NK-92 (cell line): ENCODE data around the gene CCNK.

Source experiments
- DNase-seq: peaks from one replicate; lab custom pipeline; 2025; ENCODE audit not compliant: unreplicated experiment; lab: John Stamatoyannopoulos, UW

Gene CCNK

DNA sequence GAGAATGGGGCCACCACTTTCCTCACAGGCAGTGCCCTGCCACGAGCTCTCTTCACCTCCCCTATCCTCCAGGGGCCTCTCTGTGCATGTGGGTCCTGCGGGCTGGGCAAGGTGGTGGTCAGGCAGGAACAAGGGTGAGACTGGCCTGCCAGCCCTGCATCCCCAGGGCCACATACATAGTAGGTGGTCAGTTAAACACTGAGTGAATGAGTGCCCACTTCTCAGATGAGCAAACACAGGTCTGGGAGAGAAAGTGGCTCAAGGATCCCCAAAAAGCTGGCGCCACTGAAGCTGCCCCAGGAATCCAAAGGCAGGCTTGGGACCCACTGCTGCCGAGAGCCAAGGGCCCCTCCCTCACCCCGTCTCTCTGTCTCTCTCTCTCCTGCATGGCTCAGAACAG is 51.1 kb downstream of the CCNK start:
- DNase-seq: no peak

DNA sequence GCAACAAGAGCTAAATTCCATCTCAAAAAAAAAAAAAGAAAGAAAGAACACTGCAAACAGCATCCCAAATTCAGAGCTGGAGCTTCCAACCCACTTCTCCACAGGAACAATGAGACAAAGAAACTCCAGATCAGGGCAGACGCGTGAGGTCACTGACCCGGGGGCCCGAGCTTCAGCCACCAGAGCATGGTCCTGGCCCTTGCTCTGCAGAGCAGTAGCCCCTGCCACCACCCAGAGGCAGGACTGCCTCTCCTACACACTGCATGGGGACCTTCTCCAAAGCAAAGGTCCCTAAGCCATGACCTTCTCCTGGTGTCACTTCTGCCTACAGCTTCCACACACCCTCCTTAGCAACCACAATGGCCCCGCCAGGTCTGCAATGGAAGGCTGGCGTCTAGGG is 53.1 kb downstream of the CCNK start:
- DNase-seq: no peak

- no peak for DNase-seq
Observed at GRCh38 chr14:99534863-99535262, 53.7 kb downstream of the CCNK start.

GRCh38 chr14:99535448-99535847 is 54.2 kb downstream of the CCNK start:
- no peak for DNase-seq

DNA sequence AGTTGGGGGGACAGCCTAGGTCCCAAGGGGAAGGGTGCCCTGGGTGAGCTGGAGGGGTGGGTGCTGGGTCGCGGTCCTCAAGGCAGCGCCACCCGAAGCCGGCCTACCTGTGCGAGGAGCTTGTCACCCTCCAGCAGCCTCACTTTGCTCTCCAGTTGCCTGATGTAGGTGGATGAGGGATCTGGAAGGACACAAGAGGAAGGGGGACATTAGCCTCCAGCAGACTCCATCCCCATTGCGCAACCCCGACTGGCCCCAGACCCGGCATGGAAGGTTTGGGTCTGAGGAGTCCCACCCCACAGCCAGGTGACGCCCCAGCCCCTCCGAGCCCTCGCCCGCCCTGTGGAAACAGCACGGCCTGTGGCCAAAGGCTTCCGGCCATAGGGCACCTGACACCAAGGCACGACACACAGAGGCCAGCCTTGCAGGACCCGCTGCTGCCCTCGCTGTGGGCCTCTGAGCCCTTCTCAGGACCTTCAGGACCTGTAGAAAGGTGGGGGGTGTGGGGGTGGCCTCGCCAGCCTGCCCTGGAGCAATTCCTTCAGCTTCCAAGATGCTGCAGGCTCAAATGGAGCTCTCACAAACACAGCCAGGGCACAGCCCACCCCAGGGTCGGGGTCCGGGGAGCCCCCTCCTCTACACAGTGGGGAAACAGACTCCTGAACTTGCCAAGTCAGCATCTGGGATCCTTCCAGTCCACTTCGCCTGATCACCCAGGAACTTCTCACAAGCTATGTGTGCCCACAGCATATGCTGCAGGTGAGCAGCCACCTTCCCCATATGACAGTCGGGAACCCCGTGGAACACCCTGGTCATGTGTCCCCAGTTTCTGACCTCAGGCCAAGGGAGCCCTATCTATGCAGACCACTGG is 54.9 kb downstream of the CCNK start:
- DNase-seq: no peak

DNA sequence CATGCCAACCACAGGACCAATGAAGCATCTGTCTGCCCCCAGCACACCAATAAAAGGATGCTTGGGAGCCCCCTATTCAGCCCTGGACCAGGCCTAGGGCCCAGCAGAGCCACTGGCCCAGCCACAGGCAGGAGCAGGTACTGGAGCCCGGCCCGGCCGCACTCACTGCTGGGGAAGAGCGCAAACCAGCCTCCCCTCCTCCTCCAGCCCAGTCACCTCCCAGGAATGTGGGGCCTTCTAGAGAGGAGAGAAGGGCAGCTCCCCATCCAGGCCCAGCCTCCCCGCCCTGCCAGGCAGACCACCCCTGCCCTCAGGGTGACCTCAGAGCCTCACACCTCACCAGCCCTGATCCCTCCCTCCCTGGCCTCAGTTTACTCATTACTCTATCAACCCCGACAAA is 56.2 kb downstream of the CCNK start:
- DNase-seq: no peak

GRCh38 chr14:99538275-99538674 is 57.1 kb downstream of the CCNK start:
- DNase-seq: no peak

DNA sequence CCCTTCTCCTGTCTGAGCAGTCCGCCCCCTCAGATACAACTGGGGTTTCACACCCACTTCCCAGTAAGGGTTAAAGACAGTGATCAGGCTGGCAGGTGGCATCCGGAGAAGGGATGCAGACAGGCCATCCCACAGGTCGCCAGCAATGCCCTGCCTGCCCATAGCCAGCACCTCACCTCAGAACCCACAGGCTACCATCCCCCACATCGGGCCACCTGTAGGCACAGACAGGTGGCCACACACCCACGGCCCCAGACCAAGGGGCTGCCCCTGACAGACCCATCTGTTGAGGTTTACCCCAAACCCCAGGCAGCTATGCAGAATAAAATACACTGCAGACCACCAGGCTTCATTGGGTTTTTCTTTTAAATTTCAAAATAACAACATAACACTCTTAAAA is 57.5 kb downstream of the CCNK start:
- no peak for DNase-seq

DNA sequence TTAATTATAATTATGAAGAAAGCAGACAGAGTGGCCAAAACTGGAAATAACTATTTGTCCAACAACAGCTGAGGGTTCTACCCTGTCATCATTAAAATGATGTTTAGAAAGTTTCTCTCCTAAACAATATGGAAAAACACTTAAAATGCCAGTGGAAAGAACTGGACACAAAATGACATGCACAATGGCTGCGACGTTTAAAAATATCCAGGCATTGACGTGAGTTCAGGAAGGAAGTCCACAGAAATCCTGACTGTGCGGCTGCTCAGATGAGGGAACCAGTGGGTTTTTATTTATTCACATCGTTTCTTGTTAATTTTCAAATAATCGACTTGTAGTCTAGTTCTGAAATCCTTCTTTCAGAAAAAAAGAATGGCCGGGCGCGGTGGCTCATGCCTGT is 58.3 kb downstream of the CCNK start:
- no peak for DNase-seq

DNA sequence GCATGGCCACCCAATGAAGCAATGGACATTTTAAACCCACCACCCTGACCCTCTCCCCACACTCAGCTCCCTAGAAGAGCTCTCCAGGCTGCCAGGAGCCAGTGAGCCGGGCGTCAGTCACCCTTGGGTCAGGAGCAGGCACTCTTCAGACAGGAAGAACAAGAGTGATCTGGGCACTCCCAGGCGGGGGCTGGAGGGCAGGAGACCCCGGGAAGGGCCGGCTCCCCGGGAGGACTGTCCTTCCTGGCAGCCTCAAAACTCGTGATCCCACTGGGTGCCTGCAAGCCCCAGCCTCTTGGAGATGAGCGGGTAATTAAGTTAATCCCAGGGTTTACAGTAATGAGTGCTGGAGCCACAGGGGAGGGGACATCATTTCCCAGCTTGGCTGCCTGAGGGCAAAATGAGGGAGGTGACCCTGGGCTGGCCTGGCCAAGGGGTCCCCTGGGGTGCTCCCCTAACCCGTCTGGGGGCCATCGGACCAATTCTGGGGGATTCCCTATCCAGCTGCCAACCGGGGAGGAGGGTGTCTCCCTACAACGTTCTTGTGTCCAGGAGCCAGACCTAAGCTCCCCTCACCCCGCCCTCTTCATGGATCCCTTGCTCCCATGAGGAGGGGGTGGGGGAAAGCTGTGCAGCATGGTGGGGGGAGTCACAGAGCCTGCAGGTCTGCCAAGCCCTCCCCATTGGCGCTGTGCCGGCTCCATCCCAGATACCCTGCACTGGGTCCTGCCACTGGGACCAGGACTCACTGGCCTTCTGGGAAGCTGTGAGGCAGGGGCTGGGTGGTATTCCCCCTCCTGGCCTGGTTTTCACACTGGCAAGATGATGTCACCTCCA is 59.2 kb downstream of the CCNK start:
- DNase-seq: no peak

DNA sequence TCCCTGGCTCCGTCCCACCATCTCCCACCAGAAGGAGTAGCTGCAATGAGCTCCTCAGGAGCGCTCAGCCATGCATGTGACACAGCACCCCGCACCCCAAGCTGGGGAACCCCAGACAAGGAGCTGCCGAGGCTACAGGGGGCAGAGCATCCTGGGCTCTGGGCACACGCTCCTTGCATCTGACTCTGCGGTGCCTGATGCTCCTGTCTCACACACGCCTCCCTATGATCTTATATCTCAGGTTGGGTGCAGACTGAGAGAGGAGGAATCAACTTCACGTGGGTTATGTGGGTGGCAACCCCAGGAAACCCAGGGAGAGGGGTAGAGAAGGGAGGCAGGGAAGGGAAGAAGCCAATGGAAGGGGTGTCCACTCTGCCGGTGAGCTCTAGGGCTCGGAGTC is 60.0 kb downstream of the CCNK start:
- DNase-seq: no peak

GRCh38 chr14:99541677-99542470 is 60.7 kb downstream of the CCNK start:
- no peak for DNase-seq

DNA sequence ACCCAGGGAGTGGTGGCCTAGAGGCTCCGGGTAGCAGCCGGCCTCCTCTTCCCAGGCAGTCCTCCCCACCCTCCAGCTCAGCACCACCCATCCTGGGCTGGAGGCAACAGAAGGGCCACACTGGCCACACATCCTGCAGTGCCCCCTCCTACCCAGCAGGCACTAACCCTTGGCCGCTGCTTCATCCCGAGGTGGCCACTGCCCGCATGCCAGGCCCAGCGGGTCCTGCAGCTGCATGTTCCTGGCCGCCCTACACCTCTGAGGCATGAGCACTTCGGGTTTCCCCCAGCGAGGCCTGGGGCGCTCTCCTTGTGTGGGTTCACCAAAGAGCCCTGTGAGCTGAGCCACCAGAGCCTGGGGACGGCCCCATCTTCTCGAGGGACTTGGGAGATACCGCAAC is 61.4 kb downstream of the CCNK start:
- no peak for DNase-seq

GRCh38 chr14:99543370-99543769 is 62.2 kb downstream of the CCNK start:
- no peak for DNase-seq

DNA sequence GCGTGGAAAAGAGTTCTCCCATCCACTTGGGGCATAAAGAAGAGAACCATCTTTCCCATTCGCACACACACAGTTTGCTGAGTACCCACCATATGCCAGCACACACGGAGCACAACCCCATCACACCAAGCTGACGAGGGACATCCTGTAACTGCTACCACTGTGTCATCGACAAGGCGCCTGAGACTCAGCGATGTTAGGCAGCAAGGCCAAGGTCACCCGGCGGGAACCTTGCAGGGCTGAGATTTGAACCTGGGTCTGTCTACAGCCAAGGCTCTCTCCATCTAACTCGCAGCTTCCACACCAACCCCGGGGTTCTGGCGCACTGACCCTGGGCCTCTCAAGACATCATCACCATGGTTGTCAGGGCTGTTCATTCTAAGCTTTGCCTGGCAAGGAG is 62.8 kb downstream of the CCNK start:
- no peak for DNase-seq

GRCh38 chr14:99544991-99545390 is 63.8 kb downstream of the CCNK start:
- DNase-seq: no peak

DNA sequence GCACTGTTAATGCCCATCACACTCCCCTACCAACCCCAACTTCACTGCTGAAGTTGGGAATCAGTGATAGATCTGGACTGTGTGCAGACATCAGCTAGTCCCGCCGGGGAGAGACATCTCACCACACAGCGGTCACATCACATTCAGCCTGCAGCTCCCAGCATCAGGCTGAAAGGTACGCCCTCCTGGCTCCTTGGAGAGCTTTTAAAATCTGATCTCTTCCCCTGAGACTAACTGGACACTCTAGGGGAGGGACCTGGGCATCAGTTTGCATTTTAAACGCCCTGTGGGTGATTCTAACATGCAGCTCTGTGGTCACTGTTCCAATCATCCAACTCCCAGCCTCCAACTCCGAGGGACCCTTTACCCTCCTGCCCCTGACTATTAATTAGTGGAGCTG is 64.4 kb downstream of the CCNK start:
- DNase-seq: no peak

- DNase-seq: no peak
Observed at GRCh38 chr14:99546234-99546879, 65.1 kb downstream of the CCNK start.

DNA sequence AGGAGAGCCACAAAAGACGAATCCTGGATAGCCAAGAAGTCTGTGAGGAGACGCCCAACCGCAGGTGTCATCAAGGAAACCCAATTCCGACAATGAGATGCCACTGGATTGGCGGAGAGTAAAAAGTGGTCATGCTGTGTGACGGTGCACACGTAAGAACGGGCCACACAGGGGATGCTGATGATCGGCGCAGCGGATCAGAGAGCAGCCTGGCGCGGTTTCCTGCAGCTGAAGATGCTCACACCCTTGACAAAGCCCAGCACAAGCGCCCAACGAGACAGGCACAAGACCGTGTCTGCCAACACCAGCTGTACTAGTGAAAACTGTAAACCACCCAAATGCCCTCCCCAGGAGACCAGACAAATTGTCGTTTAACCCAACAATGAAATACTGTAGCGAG is 67.0 kb downstream of the CCNK start:
- DNase-seq: no peak

DNA sequence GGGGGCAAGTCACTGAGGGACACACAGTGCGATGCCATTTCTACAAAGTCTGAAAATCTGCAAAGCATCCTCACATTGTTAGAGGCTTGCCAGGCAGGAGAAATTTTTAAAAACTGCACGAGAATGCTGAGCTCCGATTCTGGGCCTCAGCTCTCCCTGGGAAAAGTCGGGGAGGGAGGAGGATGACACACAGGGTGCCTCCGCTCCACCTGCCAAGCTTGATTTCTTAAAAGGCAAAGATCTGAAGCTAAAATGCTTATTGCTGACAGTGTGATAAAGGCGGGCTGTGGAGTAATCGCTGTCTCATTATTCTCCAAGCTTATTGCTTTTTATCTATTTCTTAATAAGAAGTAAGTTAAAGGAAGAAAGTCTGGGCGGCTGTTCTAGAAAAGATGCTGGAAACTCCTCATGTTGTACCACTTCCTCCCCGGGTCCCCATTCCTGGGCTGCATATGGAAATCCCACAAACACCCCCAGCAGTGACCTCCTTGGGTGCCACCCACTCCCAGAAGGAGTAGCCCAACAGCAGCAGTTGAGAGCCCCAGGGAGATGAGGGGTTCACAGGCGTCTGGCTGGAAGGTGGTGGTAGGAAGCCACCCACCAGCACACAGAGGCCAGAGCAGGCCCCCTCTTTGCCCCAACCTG is 67.8 kb downstream of the CCNK start:
- DNase-seq: no peak

DNA sequence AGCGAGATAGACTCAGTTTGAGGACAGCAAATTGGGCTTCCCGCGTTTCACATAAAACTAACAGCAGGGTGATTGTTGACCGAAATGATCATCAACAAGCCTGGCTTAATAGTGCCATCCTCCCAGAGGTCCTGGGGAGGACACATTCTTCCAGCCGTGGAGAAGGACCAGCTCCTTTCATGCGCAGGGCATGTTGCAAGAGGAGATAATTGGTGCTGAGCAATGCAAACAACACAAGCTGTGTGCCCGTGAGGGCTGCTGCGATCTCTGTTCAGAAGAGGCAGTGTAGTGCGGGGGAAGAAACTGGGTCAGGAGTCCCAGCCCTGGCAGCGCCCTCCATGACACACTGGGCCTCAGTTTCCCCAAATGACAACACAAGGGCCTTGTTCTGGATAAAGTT is 68.5 kb downstream of the CCNK start:
- no peak for DNase-seq
